NCI-H187 treated with DMSO at 0.1 percent for 48 hours (cell line): ENCODE measurements around the gene CRAMP1.
A peak's percentile ranks its signal among the peaks of the same experiment; 100 is the strongest.
"Not testable (repeated sequence)": the region's sequence is repeated elsewhere in the genome, so short reads cannot be mapped to it uniquely, and the experiment has no call there.

Source experiments
- DNase-seq: peaks from one replicate; lab custom pipeline; 2025; lab: John Stamatoyannopoulos, UW

Gene CRAMP1

GRCh38 chr16:1678500-1679098 is 66.4 kb downstream of the CRAMP1 start:
- DNase-seq, result no peak

GRCh38 chr16:1680361-1680760 is 68.2 kb downstream of the CRAMP1 start:
- no peak for DNase-seq

DNA sequence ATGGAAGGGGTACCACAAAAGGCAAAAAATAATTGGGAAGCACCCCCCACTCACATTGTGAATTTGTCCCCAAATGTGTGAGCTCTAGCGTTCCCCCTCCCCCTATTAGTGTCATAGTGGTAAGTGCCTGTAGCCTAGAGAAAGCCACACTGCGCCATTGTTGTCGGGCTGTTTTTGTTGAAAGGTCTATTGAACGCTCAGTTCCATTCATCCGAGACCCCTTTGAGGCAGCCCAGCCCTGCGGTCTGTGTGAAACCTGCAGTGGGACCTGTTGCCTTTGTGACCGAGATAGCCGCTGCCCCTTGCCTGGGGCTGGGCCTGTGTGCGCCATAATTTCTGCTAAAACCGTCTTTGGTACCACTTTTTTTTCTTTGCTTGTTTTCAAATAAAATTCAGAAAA is 68.9 kb downstream of the CRAMP1 start:
- DNase-seq, result no peak

- DNase-seq, result no peak
Measured at GRCh38 chr16:1687427-1688316, 75.5 kb downstream of the CRAMP1 start.

- no peak for DNase-seq
Measured at GRCh38 chr16:1688807-1689560, 76.8 kb downstream of the CRAMP1 start.

DNA sequence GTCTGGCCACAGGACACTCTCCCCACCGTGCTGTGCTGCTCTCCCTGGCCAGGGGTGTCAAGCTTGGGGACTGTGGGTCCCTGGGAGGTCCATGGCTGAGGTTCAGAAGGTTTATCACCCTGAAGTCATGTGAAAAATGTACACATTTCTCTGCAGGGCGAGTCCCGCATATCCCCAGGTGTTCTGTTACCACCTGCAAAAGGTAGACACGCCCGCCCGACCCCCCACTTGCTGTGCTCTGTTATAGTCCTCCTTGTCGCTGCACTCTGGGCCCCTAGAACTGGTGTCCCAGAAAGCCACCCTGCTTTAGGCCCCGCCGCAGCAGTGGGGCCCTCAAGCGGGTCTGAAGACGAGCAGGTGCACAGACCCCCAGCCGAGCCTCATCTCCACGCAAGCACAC is 77.7 kb downstream of the CRAMP1 start:
- no peak for DNase-seq

DNA sequence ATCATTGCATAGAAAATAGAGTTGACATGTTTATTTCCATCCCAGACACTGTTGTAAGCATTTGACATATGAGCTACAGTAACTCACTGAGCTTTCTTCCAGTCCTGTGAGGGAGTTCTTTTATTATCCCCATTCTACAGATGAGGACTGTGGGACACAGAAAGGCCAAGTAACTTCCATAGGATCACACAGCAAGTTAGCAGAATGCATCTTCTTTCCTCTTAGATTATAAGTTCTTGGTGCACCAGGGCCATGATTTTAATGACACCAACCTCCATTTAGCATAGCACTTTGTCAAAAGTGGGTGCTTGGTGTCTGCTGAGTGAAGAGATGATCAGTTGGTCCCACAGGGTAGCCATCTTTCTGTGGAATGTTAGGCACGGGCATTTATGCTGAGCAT is 78.7 kb downstream of the CRAMP1 start:
- DNase-seq, result no peak

- DNase-seq, result no peak
Measured at GRCh38 chr16:1691276-1691675, 79.1 kb downstream of the CRAMP1 start.

DNA sequence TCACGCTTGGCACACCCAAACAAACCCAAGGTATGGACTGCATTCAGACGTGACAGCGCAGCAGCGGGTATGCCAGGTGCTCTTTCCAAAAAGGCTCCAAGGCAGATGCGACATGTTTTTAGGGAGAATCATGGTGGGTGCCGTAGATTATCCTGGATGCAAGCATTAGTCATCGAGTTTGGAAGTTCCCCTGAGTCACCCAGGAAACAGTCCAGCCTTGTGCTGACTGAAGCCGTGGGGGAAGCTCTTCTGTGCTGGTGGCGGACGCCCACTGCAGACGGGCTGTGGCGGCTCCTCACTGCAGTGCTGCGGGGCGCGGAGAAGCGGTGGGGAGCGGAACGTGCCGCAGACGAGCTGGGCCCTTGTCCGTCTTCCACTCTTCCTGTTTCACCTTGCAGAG is 79.8 kb downstream of the CRAMP1 start:
- no peak for DNase-seq

- DNase-seq, result no peak
Measured at GRCh38 chr16:1696863-1697262, 84.7 kb downstream of the CRAMP1 start.

- no peak for DNase-seq
Measured at GRCh38 chr16:1698680-1699079, 86.5 kb downstream of the CRAMP1 start.

GRCh38 chr16:1700246-1700645 is 88.1 kb downstream of the CRAMP1 start:
- DNase-seq, result no peak

- DNase-seq, result no peak
Measured at GRCh38 chr16:1701216-1701878, 89.2 kb downstream of the CRAMP1 start.

GRCh38 chr16:1705324-1705687 is 93.1 kb downstream of the CRAMP1 start:
- DNase-seq, result not testable (repeated sequence)

- peak; percentile 43 for DNase-seq
Measured at GRCh38 chr16:1705688-1706385, 93.7 kb downstream of the CRAMP1 start, which contains the start of gene MAPK8IP3. MAPK8IP3 (plus strand) TSS chr16:1706195; CDS start chr16:1706340, 145 bp downstream.

- DNase-seq, result no peak
Measured at GRCh38 chr16:1706386-1707192, 94.4 kb downstream of the CRAMP1 start.

DNA sequence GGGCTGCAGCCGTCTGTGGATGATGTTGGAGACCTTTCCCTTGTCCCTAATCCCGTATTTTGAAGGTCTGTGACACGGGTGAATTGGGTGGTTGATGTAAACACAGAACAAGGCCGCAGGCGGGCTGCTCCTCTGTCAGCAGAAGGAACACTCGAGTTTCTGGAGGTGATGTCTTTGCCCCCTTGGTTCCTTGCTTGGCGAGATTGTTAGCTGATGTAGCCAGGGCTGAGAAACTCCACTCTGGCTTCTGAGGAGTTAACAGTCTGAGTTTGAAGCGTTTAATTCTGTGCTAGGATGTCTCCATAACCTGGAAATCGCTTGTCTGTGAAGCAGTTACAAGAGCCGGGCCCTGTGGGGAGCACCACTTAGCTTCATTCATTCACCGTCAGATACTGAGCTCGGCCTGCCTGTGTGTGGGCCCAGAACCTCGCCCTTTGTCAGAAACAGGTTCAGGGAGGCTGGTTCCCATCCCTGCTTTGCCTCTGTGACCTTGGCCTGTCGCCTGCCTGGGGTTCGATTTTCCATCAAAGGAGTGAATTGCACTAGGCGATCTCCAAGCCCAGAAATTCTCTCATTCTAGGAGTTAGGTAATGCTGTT is 95.1 kb downstream of the CRAMP1 start:
- DNase-seq, result no peak

- no peak for DNase-seq
Measured at GRCh38 chr16:1708083-1708767, 96.1 kb downstream of the CRAMP1 start.

GRCh38 chr16:1708768-1709180 is 96.6 kb downstream of the CRAMP1 start:
- DNase-seq, result no peak

DNA sequence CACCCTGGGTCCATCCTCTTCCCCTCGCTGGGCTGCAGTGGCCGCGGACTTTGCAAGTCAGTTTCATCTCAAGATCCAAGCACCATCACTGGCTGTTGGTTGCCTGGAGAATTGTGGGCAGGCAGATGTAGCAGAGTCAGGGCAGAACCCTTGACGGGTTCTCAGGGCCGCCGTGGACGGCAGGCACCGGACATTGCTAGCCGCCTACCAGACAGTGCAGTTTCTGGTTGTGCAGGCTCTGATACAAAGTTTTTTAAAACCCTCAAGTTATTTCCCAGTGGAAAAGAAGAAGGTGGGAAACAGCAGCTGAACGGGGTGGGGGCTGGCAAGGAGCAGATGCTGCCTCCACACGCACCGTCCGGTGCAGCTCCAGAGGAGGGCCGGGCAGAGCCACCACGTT is 97.2 kb downstream of the CRAMP1 start:
- no peak for DNase-seq
